Activated T-helper 9 cell treated with anti-CD3 and anti-CD28 coated beads, Interleukin-2, amount 50 U/mL, for 16 hours (primary cell): ENCODE measurements around the gene HEBP2.
"Not testable (repeated sequence)": the region's sequence is repeated elsewhere in the genome, so short reads cannot be mapped to it uniquely, and the experiment has no call there.

Source experiments
- DNase-seq: peaks from one replicate; pipeline ENCODE4 v3.0.0-alpha.2; 2020; ENCODE audit warnings: low read depth

The HEBP2 gene, protein sequence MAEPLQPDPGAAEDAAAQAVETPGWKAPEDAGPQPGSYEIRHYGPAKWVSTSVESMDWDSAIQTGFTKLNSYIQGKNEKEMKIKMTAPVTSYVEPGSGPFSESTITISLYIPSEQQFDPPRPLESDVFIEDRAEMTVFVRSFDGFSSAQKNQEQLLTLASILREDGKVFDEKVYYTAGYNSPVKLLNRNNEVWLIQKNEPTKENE

DNA sequence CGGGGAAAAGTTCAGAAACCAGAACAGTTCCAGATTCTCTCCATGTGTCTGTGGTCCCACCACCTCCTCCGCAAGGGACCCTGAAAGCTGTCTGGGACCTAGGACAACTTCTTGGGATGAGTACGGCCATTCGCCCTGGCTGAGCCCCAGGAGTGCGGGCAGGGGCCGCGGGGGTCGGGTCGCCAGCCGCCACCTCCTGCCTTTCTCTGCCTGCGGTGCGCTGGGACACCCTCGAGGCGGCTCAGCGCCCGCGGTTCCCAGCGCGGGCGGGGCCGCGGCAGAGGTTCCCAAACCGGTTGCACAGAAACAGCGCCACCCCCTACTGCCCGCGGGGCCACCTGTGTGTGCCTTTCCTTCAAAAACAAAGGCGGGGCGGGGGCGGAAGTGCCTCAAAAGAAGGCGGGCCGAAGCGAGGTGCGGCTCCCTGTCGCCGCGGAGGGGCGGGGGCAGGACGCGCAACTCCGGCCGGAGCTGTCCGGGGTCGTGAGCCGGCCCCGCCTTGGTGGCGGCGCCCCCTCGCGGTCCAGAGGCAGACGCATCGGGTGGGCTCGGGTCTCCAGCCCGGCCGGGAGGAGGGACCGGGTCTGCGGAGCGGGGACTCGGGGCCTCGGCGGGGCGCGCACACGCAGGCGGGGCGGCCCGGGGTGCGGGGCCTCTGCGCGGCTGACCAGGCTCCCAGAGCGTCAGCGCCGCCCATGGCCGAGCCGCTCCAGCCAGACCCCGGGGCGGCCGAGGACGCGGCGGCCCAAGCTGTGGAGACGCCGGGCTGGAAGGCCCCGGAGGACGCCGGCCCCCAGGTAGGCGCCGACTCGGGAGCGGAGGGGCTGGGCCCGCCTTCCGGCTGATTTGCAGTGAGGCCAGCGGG is at the start of gene HEBP2:
Gene HEBP2 (plus strand): TSS at position 423 of the 865 bp plus-strand sequence. CDS start 273 bp downstream, at position 696.
- peak; percentile 78 for DNase-seq

DNA sequence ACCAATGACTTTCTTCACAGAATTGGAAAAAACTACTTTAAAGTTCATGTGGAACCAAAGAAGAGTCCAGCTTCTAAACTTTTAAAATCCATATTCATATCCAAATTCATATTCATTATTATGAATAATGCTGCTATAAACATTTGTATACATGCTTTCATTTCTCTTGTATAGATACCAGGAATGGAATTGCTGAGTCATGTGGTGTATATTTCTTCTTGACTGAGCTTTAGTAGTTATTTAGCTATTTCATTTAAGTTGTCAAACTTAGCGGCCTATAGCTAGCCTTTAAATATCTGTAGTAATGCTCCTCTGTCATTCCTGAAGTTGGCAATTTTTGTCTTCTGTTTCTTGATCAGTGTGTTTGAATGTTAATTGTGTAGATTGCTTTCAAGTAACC is 46.1 kb upstream of the HEBP2 start:
- DNase-seq = no peak

DNA sequence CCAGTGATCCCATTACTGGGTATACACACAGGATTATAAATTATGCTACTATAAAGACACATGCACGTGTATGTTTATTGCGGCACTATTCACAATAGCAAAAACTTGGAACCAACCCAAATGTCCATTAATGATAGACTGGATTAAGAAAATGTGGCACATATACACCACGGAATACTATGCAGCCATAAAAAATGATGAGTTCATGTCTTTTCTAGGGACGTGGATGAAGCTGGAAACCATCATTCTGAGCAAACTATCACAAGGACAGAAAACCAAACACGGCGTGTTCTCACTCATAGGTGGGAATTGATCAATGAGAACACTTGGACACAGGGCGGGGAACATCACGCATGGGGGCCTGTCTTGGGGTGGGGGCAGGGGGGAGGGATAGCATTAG is 35.3 kb upstream of the HEBP2 start:
- DNase-seq = not testable (repeated sequence)

DNA sequence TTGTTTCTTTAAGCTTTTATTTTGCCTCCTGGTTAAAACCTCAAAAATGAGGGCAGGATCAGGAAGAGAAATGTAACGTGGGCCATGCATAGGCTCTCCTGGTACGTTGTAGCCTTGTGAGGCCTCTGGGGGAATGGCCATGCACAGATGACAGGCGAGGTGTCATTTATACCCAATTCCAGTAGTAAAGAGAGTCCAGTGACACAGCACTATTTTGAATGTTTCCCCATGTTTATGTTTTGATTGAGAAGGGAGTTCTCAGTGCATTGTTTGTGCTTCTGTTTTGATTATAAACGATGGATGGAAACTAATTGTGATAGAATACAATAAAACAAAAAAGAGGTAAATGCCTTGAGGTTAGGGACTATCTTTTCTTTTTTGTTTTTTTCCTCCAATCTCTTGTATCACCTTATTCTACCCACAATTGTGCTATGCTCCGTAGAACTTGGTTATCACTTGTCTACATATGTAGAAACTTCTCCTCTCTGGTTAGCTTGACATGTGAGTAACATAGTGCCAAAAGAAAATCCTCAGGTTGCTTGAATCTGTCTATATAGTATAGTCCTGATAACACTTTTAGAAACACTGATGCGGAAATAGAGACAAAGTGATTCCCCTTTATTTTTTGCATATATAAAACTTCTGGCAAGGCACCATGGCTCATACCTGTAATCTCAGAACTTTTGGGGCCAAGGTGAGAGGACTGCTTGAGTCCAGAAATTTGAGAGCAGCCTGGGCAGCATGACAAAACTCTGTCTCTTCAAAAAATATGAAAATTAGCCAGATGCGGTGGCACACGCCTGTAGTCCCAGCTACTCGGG is 33.2 kb upstream of the HEBP2 start:
- no peak for DNase-seq

DNA sequence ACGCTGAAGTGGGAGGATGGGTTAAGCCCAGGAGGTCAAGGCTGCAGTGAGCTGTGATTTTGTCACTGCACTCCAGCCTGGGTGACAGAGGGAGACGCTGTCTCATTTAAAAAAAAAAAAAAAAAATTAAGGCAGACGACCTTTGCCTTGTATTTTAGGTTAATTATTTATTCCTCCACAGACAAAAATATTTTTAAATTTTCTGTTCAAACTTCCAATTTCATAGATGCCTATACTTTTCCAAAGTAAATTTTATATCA is 32.6 kb upstream of the HEBP2 start:
- no peak for DNase-seq

DNA sequence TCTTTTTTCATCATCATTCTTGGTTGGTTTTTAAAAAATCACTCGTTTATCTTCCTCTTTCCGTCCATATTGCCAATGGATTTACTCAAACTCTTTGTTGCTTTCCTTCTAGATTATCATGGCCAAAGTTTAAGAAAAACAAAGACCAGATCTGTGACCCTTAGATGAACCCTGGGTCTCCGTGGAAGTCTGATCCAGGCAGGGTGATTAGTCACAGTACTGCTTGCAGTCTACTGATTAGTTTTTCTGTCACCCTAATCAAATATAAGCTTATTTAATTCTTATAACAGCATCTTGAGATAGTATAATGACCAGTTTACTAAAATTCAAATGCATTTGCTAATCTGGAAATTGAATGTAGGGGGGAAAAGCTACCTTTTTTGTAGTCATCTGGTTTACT is 32.3 kb upstream of the HEBP2 start:
- DNase-seq = no peak

DNA sequence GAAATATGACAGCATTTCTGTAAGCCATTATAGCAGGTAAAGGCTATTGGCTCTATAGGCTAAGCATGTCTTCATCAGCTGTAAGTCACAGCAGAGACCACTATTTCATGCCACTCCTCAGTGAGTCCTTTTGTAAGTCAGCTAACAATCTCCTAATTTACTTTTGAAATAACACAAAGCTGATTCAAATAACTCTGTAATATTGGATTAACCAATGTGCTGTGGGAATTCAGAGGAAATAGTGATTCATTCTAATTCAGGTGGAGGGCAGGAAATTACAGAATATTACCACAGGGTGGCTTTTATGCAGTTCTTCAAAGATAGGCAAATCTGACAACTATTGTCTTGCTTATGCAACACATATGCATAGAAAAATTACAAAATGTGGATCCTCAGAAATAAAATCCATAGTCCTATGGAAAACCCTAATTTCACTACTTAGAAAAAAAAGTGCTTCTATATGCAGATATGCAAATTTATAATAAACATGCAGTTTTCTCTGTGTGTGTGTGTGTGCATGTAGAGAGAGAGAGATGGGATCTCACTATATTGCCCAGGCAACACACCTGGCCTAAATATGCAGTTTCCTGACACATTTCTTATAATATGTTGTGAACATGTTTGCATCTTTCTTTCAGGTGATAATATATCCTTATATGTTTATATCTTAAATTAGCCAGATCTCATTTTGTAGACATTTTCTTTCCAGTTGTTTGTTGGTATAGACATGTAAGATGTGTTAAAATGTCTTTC is 31.1 kb upstream of the HEBP2 start:
- no peak for DNase-seq

DNA sequence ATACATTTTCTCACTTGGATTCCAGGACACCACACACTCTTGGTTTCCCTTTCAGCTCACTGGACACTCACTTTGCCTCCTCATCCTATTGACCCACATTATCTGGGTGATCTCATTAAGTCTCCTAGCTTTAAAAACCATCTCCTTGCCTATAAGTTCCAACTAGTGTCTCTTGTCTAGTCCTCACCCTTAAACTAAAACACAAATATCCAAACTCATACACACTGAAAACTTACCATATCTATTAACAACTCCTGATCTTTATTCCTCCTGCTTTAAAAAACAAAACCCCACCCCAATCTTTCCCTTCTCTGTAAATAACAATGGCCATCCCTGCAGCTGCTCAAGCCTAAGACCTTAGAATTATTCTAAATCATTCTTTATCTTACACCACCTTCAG is 29.8 kb upstream of the HEBP2 start:
- DNase-seq = no peak

DNA sequence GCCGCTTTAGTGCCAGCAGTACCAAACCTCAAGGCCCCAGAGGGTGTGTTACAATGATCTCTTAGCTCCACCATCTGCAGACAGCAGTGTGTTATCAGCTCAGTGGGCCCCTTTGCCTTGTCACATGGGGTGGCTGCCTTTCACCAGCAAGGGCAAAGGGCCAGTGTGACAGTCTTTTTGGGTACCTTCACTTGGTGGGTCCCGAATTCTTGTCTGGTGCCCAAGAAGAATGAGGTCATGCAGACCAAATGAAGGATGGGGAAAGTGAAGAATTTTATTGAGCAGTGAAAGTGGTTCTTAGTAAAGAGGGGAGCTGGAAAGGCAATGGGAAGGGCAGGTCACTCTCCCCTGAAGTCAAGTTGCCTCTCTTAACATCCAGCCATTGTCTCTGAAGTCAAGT is 29.2 kb upstream of the HEBP2 start:
- DNase-seq = no peak

DNA sequence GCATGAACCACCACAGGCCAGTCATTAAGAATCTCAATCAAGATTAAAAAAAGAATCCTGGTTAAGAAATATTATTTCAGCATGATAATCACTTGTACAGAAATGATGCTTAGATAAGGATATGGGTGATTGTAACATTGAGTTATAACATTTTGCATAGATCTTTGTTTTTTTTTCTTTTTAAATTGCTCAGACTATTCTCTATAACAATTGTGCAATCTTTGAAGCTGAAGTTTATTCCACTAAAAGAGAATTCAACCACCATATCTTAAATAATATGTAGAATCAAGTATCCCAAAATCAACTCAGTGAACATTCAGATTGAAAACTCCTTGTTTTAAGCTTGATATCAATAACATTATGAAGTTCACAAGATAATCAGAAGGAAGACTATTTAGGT is 27.0 kb upstream of the HEBP2 start:
- DNase-seq = no peak

DNA sequence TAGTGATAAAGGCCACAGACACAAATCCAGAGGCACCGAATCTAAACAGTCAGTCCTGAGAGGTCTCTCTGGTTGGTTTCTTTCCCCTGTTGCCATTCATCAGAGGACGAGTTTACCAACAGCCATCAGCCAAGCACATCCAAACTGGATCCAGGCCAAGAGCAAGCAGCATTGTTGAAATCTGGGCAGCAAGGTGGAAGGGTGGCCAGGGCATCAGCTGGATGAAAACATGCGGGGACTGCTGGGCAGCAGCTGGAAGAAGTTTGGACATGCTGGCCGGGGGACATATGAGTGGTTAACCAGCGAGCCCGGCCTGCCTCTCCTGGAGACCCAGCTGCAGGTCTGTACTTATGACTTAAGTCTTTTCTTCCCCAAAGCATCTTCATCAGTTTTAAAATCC is 26.2 kb upstream of the HEBP2 start, which contains the start of gene SMIM28:
Gene SMIM28 (plus strand): TSS at position 62 of the 400 bp plus-strand sequence. CDS start 168 bp downstream, at position 230.
- DNase-seq = no peak

DNA sequence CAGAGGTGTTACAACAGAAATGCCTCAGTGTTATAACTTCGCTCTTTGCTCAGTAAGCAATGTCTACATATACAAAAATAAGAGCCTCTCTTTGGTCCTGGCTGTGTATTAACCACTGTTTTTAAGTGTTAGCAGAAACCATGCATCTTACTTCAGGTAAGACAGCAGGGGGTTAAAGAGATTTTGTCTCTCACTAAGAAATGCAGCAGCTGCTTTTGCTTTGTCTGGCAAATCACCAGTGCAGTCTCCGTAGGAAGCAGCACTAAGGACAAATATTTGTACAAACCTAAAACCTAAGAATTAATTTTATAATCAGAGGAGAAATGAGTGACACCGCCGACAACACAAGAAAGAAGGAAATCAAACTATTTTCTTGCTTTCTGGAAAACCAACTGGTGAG is 25.6 kb upstream of the HEBP2 start:
- no peak for DNase-seq

DNA sequence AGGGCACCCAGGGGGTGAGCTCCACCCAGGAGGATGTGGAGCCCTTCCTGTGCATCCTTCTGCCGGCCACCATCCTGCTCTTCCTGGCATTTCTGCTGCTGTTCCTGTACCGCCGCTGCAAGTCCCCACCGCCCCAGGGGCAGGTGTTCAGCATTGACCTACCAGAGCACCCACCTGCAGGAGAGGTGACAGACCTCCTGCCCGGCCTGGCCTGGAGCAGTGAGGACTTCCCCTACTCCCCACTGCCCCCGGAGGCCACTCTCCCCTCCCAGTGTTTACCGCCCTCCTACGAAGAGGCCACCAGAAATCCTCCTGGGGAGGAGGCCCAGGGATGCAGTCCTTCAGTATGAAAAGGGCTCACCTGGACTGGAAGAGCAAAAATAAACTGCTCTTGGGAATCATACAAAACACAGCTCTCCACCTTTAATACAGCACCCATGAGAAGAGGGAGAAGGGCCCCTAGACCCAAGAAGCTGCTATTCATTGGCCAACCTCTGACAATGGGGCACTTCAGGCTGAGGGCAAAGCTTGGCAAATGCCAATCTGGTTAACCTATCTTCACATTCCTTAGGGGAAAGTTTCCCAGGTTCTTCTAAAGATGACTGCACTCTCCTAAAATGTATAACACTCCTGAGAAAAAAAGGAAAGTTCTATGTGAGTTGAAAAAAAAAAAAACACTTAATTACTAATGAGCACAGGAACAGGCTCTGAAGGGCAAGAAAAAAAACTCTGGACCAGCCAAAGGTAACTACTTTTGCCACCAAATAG is 21.3 kb upstream of the HEBP2 start:
- DNase-seq = no peak

DNA sequence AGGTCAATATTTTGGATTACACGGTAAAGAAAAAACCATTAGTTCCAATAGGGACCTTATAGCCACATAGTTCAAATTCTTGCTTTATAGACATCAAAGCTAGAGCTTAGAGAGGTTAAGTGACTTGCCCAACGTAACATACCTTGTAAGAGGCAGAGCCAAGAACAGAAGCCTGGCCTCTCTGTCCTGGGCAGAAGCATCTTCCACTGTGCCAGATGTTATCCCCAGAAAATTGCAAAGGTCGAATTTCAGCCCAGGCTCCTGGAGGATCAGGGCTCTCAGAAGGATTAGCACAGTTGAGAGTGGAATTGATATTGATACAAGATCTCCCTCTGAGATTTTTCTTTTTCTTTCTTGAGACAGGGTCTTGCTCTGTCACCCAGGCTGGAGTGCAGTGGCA is 20.2 kb upstream of the HEBP2 start:
- no peak for DNase-seq

DNA sequence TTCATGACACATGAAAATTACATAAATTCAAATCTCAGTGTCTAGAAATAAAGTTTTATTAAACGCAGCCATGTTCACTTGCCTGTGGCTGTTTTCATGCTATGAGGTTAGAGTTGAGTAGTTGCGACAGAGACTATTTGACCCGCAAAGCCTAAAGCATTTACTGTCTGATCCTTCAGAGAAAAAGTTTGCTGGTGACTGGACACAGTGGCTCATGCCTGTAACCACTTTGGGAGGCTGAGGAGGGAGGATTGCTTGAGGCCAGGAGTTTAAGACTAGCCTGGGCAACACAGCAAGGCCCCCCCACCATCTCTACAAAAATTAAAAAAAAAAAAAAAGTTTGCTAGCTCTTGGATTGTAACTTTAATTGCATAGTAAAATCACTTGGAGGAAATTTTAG is 17.1 kb upstream of the HEBP2 start:
- no peak for DNase-seq

DNA sequence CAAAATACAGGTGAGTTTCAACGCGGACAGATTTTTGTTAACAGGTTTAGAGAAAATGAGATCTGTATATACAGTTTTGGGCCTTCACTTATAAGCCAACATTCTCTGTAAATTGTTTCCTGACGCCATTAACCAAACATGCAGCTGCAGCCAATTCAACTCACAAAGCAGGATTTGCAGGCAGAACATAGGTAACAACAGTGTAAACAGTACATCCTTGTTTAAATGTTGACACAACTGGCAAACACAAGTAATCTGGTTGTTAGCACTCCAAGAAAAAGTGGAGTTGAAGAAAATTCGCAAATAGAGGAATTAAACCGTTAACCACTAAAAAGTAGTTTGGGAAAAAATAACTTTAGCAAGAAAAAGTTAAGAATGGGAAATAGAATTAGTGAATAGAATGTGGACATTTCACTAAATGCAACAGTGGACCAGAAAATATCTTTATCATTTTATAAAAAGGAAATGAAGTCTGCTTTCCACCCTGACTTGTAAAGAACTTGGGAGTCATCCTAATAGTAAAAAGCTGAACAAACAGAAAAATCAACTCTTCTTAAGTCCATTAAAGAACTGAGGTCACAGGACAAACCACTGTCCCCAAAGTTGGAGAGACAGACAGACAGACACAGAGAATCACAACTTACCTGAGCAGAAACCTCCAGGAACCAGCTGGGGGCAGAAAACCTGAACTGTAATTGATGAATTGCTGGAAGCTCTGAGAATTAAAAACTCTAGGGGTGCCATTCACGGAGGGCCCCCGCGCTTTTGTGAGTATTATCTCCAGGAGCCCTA is 16.2 kb upstream of the HEBP2 start:
- no peak for DNase-seq

DNA sequence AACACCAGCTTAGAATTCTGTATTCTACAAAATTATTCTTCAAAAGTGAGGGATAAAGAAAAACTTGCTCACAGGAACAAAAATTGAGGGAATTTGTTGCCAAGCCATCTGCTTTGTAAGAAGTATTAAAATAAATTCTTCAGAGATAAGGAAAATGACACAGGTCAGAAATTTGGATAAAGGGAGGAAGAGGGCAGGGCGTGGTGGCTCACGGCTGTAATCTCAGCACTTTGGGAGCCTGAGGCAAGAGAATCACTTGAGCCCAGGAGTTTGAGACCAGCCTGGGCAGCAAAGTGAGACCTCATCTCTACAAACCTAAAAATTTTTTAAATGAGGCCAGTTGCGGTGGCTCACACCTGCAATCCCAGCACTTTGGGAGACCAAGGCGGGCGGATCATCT is 14.5 kb upstream of the HEBP2 start:
- no peak for DNase-seq

DNA sequence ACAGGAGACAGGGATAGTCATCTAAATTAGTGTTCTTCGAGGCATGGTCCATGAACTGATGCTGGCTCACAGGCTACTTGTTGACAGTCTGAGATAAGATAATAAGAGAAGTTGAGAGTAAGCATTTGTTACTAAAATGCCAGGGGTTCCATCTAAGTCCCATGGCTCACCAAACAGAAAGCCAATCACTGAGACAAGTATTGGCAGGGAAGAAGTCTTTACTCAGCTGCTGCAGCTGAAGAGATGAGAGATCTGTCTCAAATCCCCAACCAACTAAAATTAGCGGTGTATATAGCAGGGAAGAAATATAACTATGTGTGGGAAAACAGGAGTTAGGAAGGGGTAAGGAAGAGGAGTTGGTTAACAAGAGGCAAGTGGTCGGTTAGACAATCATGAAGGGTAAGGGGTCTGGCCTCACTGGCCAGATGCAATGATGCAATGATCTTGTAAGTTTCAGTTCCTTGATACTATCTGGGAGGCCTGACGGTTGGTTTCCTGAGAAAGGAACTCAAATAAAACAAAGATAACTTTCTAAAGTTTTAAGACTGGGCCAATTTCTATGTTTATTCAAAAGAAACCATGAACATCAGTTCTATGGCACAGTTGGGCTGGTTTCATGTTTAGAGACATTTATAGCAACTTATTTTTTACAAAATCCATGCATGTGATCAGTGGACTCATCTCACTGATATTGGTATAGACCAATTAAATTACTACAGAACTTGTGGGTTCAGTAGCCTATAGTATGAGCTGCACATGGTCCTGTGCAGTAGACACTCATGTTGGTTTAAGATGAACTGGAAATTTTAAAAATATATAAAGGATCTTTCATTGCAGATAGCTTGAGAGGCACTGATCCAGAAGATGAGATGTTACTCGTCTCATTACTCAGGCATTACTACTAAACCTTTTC is 9.9 kb upstream of the HEBP2 start:
- DNase-seq = no peak

DNA sequence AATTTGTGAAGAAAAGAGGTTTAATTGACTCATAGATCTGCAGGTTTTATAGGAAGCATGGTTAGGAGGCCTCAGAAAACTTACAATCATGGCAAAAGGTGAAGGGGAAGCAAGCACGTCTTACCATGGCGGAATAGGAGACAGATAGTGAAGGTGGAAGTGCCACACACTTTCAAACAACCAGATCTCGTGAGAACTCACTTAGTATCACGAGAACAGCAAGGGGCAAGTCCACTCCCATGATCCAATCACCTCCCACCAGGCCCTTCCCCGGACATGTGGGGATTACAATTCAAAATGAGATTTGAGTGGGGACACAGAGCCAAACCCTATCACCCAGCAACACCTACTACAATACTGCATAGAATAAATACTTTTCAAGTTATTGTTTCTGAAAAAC is 7.3 kb upstream of the HEBP2 start:
- DNase-seq = no peak
